HepG2 (cell line): ENCODE measurements around the gene UCN. TPM values are rescaled to one million over a fixed set of nuclear protein-coding genes. Genes with fewer than 3 reads are reported as not detected.

ENCODE experiments used
- ATAC-seq: fragments of 200-7000 bp; cut with Tn5 transposase; 3 replicates; pipeline ENCODE4 v1.9.1; 2020; ENCODE audit warnings: mild to moderate bottlenecking, moderate library complexity
- BruUV-seq: library from RNA; stranded (reverse); fragments of 400-500 nt; replicated peaks from 2 replicates; lab custom pipeline; 2021; lab: Mats Ljungman, UMichigan
- CTCF ChIA-PET: fragments of 300-600 bp; formaldehyde crosslinking; extraction: SDS; loops from one replicate; lab custom pipeline; 2021; ENCODE audit warnings: low total read pairs, inconsistent platforms, low intra/inter-chr PET ratio; lab: Yijun Ruan, JAX
- POLR2A ChIA-PET: fragments of 350-600 bp; sonication (Branson Sonifier 250); formaldehyde crosslinking; loops from one replicate; lab custom pipeline; 2020; ENCODE audit warnings: antibody characterized with exemption, inconsistent platforms; lab: Yijun Ruan, JAX
- DNase-seq: peaks from one replicate; pipeline ENCODE4 v3.0.0-alpha.2; 2015; ENCODE audit warnings: low spot score
- FAIRE-seq: peaks from 3 replicates; lab custom pipeline; 2011; peaks lifted over from hg19 to GRCh38; lab: Jason Lieb, UNC
- H2AFZ ChIP-seq: one replicate; pipeline ENCODE4 v1.6.1; 2011; ENCODE audit warnings: low read length, inconsistent platforms
- H3K27ac ChIP-seq: fragments of 300-600 bp; 3 replicates; pipeline ENCODE4 v1.8.0; 2011; ENCODE audit warnings: mixed run types, mild to moderate bottlenecking, mixed read lengths, low read length, inconsistent platforms; ENCODE audit not compliant: insufficient read depth; ENCODE audit errors: extremely low read length
- H3K27me3 ChIP-seq, 2 experiments: fragments of 200-600 bp in 1 of 2; 2 replicates in 1 of 2; 3 replicates in 1 of 2; pipeline versions ENCODE4 v1.6.0 to v1.8.0; 2011; ENCODE audit warnings: low read length in 2 of 2, mild to moderate bottlenecking in 2 of 2, moderate library complexity in 2 of 2, inconsistent platforms in 1 of 2; ENCODE audit not compliant: insufficient read depth in 2 of 2, control insufficient read depth in 1 of 2
- H3K36me3 ChIP-seq, 2 experiments: fragments of 200-600 bp in 1 of 2; replicated peaks in 1 of 2; 2 replicates in 1 of 2; 3 replicates in 1 of 2; pipeline versions ENCODE4 v1.5.1 to v1.8.0; 2011; ENCODE audit warnings: low read length in 2 of 2, inconsistent platforms in 1 of 2; ENCODE audit not compliant: insufficient read depth in 2 of 2, control insufficient read depth in 1 of 2
- H3K4me1 ChIP-seq: 2 replicates; pipeline ENCODE4 v1.5.1; 2012; ENCODE audit warnings: low read length, inconsistent platforms; ENCODE audit not compliant: insufficient read depth
- H3K4me2 ChIP-seq: 2 replicates; pipeline ENCODE4 v1.6.0; 2011; ENCODE audit warnings: low read depth, low read length, inconsistent platforms
- H3K4me3 ChIP-seq, 3 experiments: fragments of 200-600 bp in 1 of 3; sonication (generic), shearing (Covaris generic) in 1 of 3; replicated peaks in 1 of 3; 2 replicates each; pipeline ENCODE4 v1.5.1; 2011 to 2016; ENCODE audit warnings: low read length in 3 of 3, inconsistent platforms in 2 of 3, low read depth in 2 of 3, mild to moderate bottlenecking in 2 of 3, control low read depth in 1 of 3, mixed read lengths in 1 of 3; ENCODE audit not compliant: insufficient read depth in 1 of 3
- H3K79me2 ChIP-seq: one replicate; pipeline ENCODE4 v1.6.1; 2011; ENCODE audit warnings: low read length, inconsistent platforms; ENCODE audit not compliant: insufficient read depth
- H3K9ac ChIP-seq: 2 replicates; pipeline ENCODE4 v1.6.0; 2011; ENCODE audit warnings: mild to moderate bottlenecking, low read depth, low read length, inconsistent platforms; ENCODE audit not compliant: insufficient read depth
- H3K9me3 ChIP-seq: 2 replicates; pipeline ENCODE4 v1.5.1; 2012; ENCODE audit warnings: mild to moderate bottlenecking, low read length
- H4K20me1 ChIP-seq: 2 replicates; pipeline ENCODE4 v1.6.0; 2011; ENCODE audit warnings: inconsistent platforms, mild to moderate bottlenecking, low read length, moderate library complexity; ENCODE audit not compliant: insufficient read depth
- EP300 ChIP-seq, 3 experiments: sonication (generic) in 1 of 3; formaldehyde crosslinking in 1 of 3; IDR thresholded peaks; 2 replicates each; pipeline versions ENCODE4 v1.5.1 to v1.6.1; 2011 to 2020; ENCODE audit warnings: low read depth in 2 of 3, low read length in 2 of 3, borderline replicate concordance in 1 of 3, improper control_type of control experiment in 1 of 3, mild to moderate bottlenecking in 1 of 3, missing genetic modification reagents in 1 of 3, moderate library complexity in 1 of 3
- ESRRA ChIP-seq: sonication (generic); formaldehyde crosslinking; IDR thresholded peaks from 2 replicates; pipeline ENCODE4 v1.5.1; 2020; ENCODE audit warnings: mild to moderate bottlenecking, low read depth, missing genetic modification reagents
- HES4 ChIP-seq: sonication (generic); formaldehyde crosslinking; IDR thresholded peaks from 2 replicates; pipeline ENCODE4 v1.9.0; 2021; ENCODE audit warnings: mild to moderate bottlenecking, missing genetic modification reagents, borderline replicate concordance
- KLF13 ChIP-seq: sonication (generic); formaldehyde crosslinking; IDR thresholded peaks from 2 replicates; pipeline ENCODE4 v1.4.0; 2020; ENCODE audit warnings: mild to moderate bottlenecking, missing genetic modification reagents
- ZBTB2 ChIP-seq: sonication (generic); formaldehyde crosslinking; IDR thresholded peaks from 2 replicates; pipeline ENCODE4 v1.8.0; 2022; ENCODE audit warnings: low read depth, missing genetic modification reagents
- ZBTB38 ChIP-seq: sonication (generic); formaldehyde crosslinking; IDR thresholded peaks from 2 replicates; pipeline ENCODE4 v1.5.1; 2020; ENCODE audit warnings: mild to moderate bottlenecking, missing genetic modification reagents
- ZFX ChIP-seq: sonication (generic); formaldehyde crosslinking; IDR thresholded peaks from 2 replicates; pipeline ENCODE4 v1.4.0; 2020; ENCODE audit warnings: mild to moderate bottlenecking, low read depth, missing genetic modification reagents, moderate library complexity
- ZNF20 ChIP-seq: sonication (generic); formaldehyde crosslinking; IDR thresholded peaks from 2 replicates; pipeline ENCODE4 v1.4.0; 2020; ENCODE audit warnings: mild to moderate bottlenecking, moderate library complexity, missing genetic modification reagents
- ZNF333 ChIP-seq: sonication (generic); formaldehyde crosslinking; IDR thresholded peaks from 2 replicates; pipeline ENCODE4 v1.4.0; 2020; ENCODE audit warnings: mild to moderate bottlenecking, missing genetic modification reagents, borderline replicate concordance
- ZNF607 ChIP-seq: sonication (generic); formaldehyde crosslinking; IDR thresholded peaks from 2 replicates; pipeline ENCODE4 v1.5.1; 2020; ENCODE audit warnings: missing genetic modification reagents, mild to moderate bottlenecking, borderline replicate concordance
- whole genome bisulfite sequencing: methylation state at CpG from one replicate; pipeline ENCODE4 v1.1.6; 2017; ENCODE audit warnings: low lambda C conversion rate; 5-methylcytosine and 5-hydroxymethylcytosine counted together
- in situ Hi-C: cut with HindIII; loops from 2 replicates; pipeline ENCODE4 v1.10.0; 2017; ENCODE audit warnings: low pct_unique_long_range_greater_than_20kb; ENCODE audit not compliant: extremely low pct_ligation_motif_present
- intact Hi-C: fragments of 100-400 bp; cut with micrococcal nuclease; formaldehyde crosslinking; loops from one replicate; pipeline ENCODE4 v1.10.0; 2022; ENCODE audit not compliant: unreplicated experiment
- polyA plus RNA-seq, 8 experiments: library from polyadenylated mRNA; depleted of rRNA in 3 of 8; stranded (reverse) in 7 of 8; unstranded in 1 of 8; fragments of >200 nt; fragmentation: Illumina TruSeq in 4 of 8; extraction: Trizol in 4 of 8; gene quantifications; 2 replicates each; pipeline versions ENCODE4 v1.2.1 to v1.2.3, GENCODE V29; 2011 to 2016; ENCODE audit warnings: low read depth in 4 of 8, missing spikeins in 1 of 8, mixed read lengths in 1 of 8; ENCODE audit not compliant: insufficient read depth in 1 of 8
- total RNA-seq, 5 experiments: library from RNA; depleted of rRNA; stranded (reverse); fragments of >200 nt; fragmentation: Illumina TruSeq; extraction: Trizol; gene quantifications; 2 replicates each; pipeline ENCODE4 v1.2.3, GENCODE V29; 2016; ENCODE audit warnings: low read depth in 1 of 5
- TF ChIP-seq, protein P1 (sequence below): sonication (generic); formaldehyde crosslinking; IDR thresholded peaks from 2 replicates; pipeline ENCODE4 v1.5.0; 2020; ENCODE audit warnings: mild to moderate bottlenecking, missing genetic modification reagents
- TF ChIP-seq, protein P2 (sequence below): sonication (generic); formaldehyde crosslinking; IDR thresholded peaks from 2 replicates; pipeline ENCODE4 v1.5.1; 2020; ENCODE audit warnings: mild to moderate bottlenecking, missing genetic modification reagents, moderate library complexity

UCN gene
- total and polyA plus RNA-seq, 2 of the 13 experiments (the other 11 are each of a cell fraction or from before 2014, with no cell fraction given), result 1.2 to 2.3 TPM

- H2AFZ ChIP-seq, result no peak overlapping the region
- POLR2A ChIA-PET, result interaction anchor here (1.2 kb wide), 1 partner anchor 24 kb away, joined by 4 read pairs; the partner anchor contains the start of gene MPV17
- DNase-seq, result no peak
- no peak for FAIRE-seq
- no TSS peak for BruUV-seq
- WGBS, result 60% methylated on average over 18 of the region's 18 CpGs
- no peak overlapping the region for H3K27ac ChIP-seq
- in situ Hi-C loops (no loop called here), intact Hi-C loops (no loop called here)
- H4K20me1 ChIP-seq, result no peaks in the 10 kb centered on the region
- H3K9me3 ChIP-seq, result no peaks in the 10 kb centered on the region
- peak overlapping the region; percentile 23; the same call in 1 of the 2 replicates for H3K4me2 ChIP-seq
- H3K4me1 ChIP-seq, result peaks cover 69% of the 10 kb centered on the region
- no peaks in the 10 kb centered on the region for H3K79me2 ChIP-seq
- ATAC-seq, result peak; percentile 62
- H3K27me3 ChIP-seq, result no peaks in the 10 kb centered on the region; a peak in 1 of 5 replicates
- H3K36me3 ChIP-seq, result no peaks in the 10 kb centered on the region
- CTCF ChIA-PET, result no interaction called here
- no peak overlapping the region for H3K4me3 ChIP-seq
- 0 out of 2 replicates have a peak overlapping the region, but pooled peaks have one; percentile 6 for H3K9ac ChIP-seq
- 0 out of 2 replicates have a peak, but pooled peaks have one; percentile 47 for TF ChIP-seq KLF13 (CRISPR knock-in tag)
- TF ChIP-seq ZBTB2, result no peak
- TF ChIP-seq ZFX (CRISPR knock-in tag), result 0 out of 2 replicates have a peak, but pooled peaks have one; percentile 32
- TF ChIP-seq ZNF20, result no peak
- TF ChIP-seq ZNF333, result no peak
- no peak for TF ChIP-seq ZNF607 (CRISPR knock-in tag)
- TF ChIP-seq, protein P1, sequence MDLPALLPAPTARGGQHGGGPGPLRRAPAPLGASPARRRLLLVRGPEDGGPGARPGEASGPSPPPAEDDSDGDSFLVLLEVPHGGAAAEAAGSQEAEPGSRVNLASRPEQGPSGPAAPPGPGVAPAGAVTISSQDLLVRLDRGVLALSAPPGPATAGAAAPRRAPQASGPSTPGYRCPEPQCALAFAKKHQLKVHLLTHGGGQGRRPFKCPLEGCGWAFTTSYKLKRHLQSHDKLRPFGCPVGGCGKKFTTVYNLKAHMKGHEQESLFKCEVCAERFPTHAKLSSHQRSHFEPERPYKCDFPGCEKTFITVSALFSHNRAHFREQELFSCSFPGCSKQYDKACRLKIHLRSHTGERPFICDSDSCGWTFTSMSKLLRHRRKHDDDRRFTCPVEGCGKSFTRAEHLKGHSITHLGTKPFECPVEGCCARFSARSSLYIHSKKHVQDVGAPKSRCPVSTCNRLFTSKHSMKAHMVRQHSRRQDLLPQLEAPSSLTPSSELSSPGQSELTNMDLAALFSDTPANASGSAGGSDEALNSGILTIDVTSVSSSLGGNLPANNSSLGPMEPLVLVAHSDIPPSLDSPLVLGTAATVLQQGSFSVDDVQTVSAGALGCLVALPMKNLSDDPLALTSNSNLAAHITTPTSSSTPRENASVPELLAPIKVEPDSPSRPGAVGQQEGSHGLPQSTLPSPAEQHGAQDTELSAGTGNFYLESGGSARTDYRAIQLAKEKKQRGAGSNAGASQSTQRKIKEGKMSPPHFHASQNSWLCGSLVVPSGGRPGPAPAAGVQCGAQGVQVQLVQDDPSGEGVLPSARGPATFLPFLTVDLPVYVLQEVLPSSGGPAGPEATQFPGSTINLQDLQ (CRISPR knock-in tag), result 0 out of 2 replicates have a peak, but pooled peaks have one; percentile 52
- TF ChIP-seq ZBTB38 (CRISPR knock-in tag), result peak; percentile 79
- 0 out of 2 replicates have a peak, but pooled peaks have one; percentile 55 for TF ChIP-seq HES4 (CRISPR knock-in tag)
- TF ChIP-seq, protein P2, sequence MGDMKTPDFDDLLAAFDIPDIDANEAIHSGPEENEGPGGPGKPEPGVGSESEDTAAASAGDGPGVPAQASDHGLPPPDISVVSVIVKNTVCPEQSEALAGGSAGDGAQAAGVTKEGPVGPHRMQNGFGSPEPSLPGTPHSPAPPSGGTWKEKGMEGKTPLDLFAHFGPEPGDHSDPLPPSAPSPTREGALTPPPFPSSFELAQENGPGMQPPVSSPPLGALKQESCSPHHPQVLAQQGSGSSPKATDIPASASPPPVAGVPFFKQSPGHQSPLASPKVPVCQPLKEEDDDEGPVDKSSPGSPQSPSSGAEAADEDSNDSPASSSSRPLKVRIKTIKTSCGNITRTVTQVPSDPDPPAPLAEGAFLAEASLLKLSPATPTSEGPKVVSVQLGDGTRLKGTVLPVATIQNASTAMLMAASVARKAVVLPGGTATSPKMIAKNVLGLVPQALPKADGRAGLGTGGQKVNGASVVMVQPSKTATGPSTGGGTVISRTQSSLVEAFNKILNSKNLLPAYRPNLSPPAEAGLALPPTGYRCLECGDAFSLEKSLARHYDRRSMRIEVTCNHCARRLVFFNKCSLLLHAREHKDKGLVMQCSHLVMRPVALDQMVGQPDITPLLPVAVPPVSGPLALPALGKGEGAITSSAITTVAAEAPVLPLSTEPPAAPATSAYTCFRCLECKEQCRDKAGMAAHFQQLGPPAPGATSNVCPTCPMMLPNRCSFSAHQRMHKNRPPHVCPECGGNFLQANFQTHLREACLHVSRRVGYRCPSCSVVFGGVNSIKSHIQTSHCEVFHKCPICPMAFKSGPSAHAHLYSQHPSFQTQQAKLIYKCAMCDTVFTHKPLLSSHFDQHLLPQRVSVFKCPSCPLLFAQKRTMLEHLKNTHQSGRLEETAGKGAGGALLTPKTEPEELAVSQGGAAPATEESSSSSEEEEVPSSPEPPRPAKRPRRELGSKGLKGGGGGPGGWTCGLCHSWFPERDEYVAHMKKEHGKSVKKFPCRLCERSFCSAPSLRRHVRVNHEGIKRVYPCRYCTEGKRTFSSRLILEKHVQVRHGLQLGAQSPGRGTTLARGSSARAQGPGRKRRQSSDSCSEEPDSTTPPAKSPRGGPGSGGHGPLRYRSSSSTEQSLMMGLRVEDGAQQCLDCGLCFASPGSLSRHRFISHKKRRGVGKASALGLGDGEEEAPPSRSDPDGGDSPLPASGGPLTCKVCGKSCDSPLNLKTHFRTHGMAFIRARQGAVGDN (CRISPR knock-in tag), result peak; percentile 45
- no peak for TF ChIP-seq ESRRA (CRISPR knock-in tag)
- TF ChIP-seq EP300 (IDR thresholded peaks at IDR 0.05; ENCODE audit: low read depth in 2 of 2, low read length in 2 of 2), result no peak
- TF ChIP-seq EP300 (CRISPR knock-in tag; IDR thresholded peaks at IDR 0.05; ENCODE audit: borderline replicate concordance), result no peak
Measured at GRCh38 chr2:27298391-27299080, 9.7 kb downstream of the UCN start.
